Measurements from ENCODE around the gene HIF1A.

GRCh38 chr14:61673305-61673704 lies 22.0 kb upstream of the HIF1A start:
- TF ChIP-seq, protein P1, sequence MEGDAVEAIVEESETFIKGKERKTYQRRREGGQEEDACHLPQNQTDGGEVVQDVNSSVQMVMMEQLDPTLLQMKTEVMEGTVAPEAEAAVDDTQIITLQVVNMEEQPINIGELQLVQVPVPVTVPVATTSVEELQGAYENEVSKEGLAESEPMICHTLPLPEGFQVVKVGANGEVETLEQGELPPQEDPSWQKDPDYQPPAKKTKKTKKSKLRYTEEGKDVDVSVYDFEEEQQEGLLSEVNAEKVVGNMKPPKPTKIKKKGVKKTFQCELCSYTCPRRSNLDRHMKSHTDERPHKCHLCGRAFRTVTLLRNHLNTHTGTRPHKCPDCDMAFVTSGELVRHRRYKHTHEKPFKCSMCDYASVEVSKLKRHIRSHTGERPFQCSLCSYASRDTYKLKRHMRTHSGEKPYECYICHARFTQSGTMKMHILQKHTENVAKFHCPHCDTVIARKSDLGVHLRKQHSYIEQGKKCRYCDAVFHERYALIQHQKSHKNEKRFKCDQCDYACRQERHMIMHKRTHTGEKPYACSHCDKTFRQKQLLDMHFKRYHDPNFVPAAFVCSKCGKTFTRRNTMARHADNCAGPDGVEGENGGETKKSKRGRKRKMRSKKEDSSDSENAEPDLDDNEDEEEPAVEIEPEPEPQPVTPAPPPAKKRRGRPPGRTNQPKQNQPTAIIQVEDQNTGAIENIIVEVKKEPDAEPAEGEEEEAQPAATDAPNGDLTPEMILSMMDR (IDR thresholded peaks at IDR 0.05; ENCODE audit: low read depth, low read length, poor library complexity, severe bottlenecking) = no peak
- no peak for TF ChIP-seq EZH2phosphoT487 (IDR thresholded peaks at IDR 0.05; ENCODE audit: borderline replicate concordance, low read length)
